HUDEP-2 (cell line): ENCODE measurements around the gene BNIP2.
"Not testable (repeated sequence)": the region's sequence is repeated elsewhere in the genome, so short reads cannot be mapped to it uniquely, and the experiment has no call there.

Experiments used
- DNase-seq, 76 experiments: peaks; one replicate each; lab custom pipeline; 2025; ENCODE audit not compliant: unreplicated experiment in 76 of 76; lab: John Stamatoyannopoulos, UW

Gene BNIP2

GRCh38 chr15:59642351-59642750 is 46.8 kb downstream of the BNIP2 start:
- DNase-seq, result no peak

GRCh38 chr15:59637507-59637906 is 51.6 kb downstream of the BNIP2 start:
- not testable (repeated sequence) for DNase-seq

- DNase-seq, result no peak
Observed at GRCh38 chr15:59636184-59636583, 52.9 kb downstream of the BNIP2 start.

- no peak for DNase-seq
Observed at GRCh38 chr15:59632714-59633113, 56.4 kb downstream of the BNIP2 start.

GRCh38 chr15:59622289-59622688 is 66.8 kb downstream of the BNIP2 start:
- peak in 56 of 76 experiments; percentile 1 to 72 (median 33) for DNase-seq

- DNase-seq, result no peak
Observed at GRCh38 chr15:59618406-59618805, 70.7 kb downstream of the BNIP2 start.

GRCh38 chr15:59616379-59616778 is 72.7 kb downstream of the BNIP2 start:
- DNase-seq, result no peak

- no peak for DNase-seq
Observed at GRCh38 chr15:59615661-59616060, 73.5 kb downstream of the BNIP2 start.

- DNase-seq, result no peak
Observed at GRCh38 chr15:59614153-59614552, 75.0 kb downstream of the BNIP2 start.

- DNase-seq, result no peak
Observed at GRCh38 chr15:59611276-59612260, 77.6 kb downstream of the BNIP2 start, which contains the start of gene GCNT3. TSS of gene GCNT3 (plus strand) at chr15:59611783. CDS start at chr15:59618239, 6,456 bp downstream.

- no peak for DNase-seq
Observed at GRCh38 chr15:59609730-59610712, 79.1 kb downstream of the BNIP2 start.
